GM12878 (cell line): ENCODE data around the gene MRGPRE.

Experiments used
- ATF3 ChIP-seq: IDR thresholded peaks from 2 replicates; pipeline ENCODE4 v1.6.1; 2011; ENCODE audit warnings: low read depth, mild to moderate bottlenecking, low read length, moderate library complexity, borderline replicate concordance; ENCODE audit errors: extremely low read depth
- E2F4 ChIP-seq: IDR thresholded peaks from 2 replicates; pipeline ENCODE4 v1.6.1; 2012; ENCODE audit warnings: low read depth, low read length, improper control_type of control experiment
- HDAC6 ChIP-seq: fragments of 200-600 bp; sonication (generic); IDR thresholded peaks from one replicate; pipeline ENCODE4 v1.8.0; 2017; ENCODE audit warnings: antibody characterized with exemption; ENCODE audit not compliant: unreplicated experiment
- JUND ChIP-seq: IDR thresholded peaks from 2 replicates; pipeline ENCODE4 v1.6.1; 2012; ENCODE audit warnings: low read depth, mild to moderate bottlenecking, low read length, improper control_type of control experiment, moderate library complexity
- KAT2A ChIP-seq: conservative IDR thresholded peaks from 2 replicates; pipeline ENCODE4 v1.6.1; 2011; ENCODE audit warnings: low read depth, low read length; ENCODE audit not compliant: control insufficient read depth
- NFIC ChIP-seq: IDR thresholded peaks from 2 replicates; pipeline ENCODE4 v1.6.1; 2012; ENCODE audit warnings: low read depth, mild to moderate bottlenecking, inconsistent platforms, low read length, moderate library complexity
- NRF1 ChIP-seq: conservative IDR thresholded peaks from 2 replicates; pipeline ENCODE4 v1.6.1; 2011; ENCODE audit warnings: mild to moderate bottlenecking, low read depth, low read length, improper control_type of control experiment
- SMARCA5 ChIP-seq: fragments of 450-650 bp; IDR thresholded peaks from 2 replicates; pipeline ENCODE4 v1.6.1; 2017; ENCODE audit warnings: mild to moderate bottlenecking
- SMC3 ChIP-seq: IDR thresholded peaks from 2 replicates; pipeline ENCODE4 v1.6.1; 2011; ENCODE audit warnings: low read length, improper control_type of control experiment, borderline replicate concordance
- SPI1 ChIP-seq: IDR thresholded peaks from 2 replicates; pipeline ENCODE4 v1.6.1; 2011; ENCODE audit warnings: low read depth, mild to moderate bottlenecking, low read length, moderate library complexity, borderline replicate concordance; ENCODE audit not compliant: insufficient read depth
- SRF ChIP-seq, 2 experiments: IDR thresholded peaks; 2 replicates each; pipeline ENCODE4 v1.6.1; 2011; ENCODE audit warnings: low read depth in 2 of 2, low read length in 2 of 2, mild to moderate bottlenecking in 1 of 2, moderate library complexity in 1 of 2
- TAF1 ChIP-seq: IDR thresholded peaks from 2 replicates; pipeline ENCODE4 v1.6.1; 2011; ENCODE audit warnings: mild to moderate bottlenecking, low read depth, low read length, borderline replicate concordance

- no peak for TF ChIP-seq SRF (IDR thresholded peaks at IDR 0.05; ENCODE audit: low read depth in 2 of 2, low read length in 2 of 2)
- no peak for TF ChIP-seq JUND
- no peak for TF ChIP-seq NRF1
- no peak for TF ChIP-seq SPI1
- no peak for TF ChIP-seq TAF1
- TF ChIP-seq SMARCA5, result no peak
- TF ChIP-seq HDAC6, result no peak
- no peak for TF ChIP-seq KAT2A
- TF ChIP-seq SMC3, result no peak
- no peak for TF ChIP-seq NFIC
- no peak for TF ChIP-seq ATF3
- no peak for TF ChIP-seq E2F4
Measured at GRCh38 chr11:3184732-3185347, 47.4 kb downstream of the MRGPRE start.
